Measurements from ENCODE around the gene CHST11.

GRCh38 chr12:104469066-104469465, 12.3 kb downstream of the CHST11 start:
- TF ChIP-seq TCF7 (IDR thresholded peaks at IDR 0.05; ENCODE audit: borderline replicate concordance) (no peak), EZH2 (IDR thresholded peaks at IDR 0.05; ENCODE audit: borderline replicate concordance, control insufficient read depth, low read depth, low read length) (no peak)
